CD4-positive, alpha-beta T cell treated with Interferon alpha-2 for 1 hour (primary cell): ENCODE data around the gene PATJ.
"Not testable (repeated sequence)": the region's sequence is repeated elsewhere in the genome, so short reads cannot be mapped to it uniquely, and the experiment has no call there.

Source experiments
- DNase-seq, 2 donors: peaks; one replicate each; pipeline ENCODE4 v3.0.0-alpha.2; 2020 to 2022

Gene PATJ

GRCh38 chr1:61819421-61819820 is 77.1 kb downstream of the PATJ start:
- no peak for DNase-seq

GRCh38 chr1:61825393-61825792 is 83.1 kb downstream of the PATJ start:
- no peak for DNase-seq

GRCh38 chr1:61828805-61829204 is 86.5 kb downstream of the PATJ start:
- no peak for DNase-seq

GRCh38 chr1:61836649-61837048 is 94.4 kb downstream of the PATJ start:
- DNase-seq: no peak

- DNase-seq: not testable (repeated sequence)
These were observed 95.3 kb downstream of the PATJ start for GRCh38 chr1:61837607-61838006.

GRCh38 chr1:61839679-61840078 is 97.4 kb downstream of the PATJ start:
- DNase-seq: no peak

GRCh38 chr1:61842036-61842435 is 99.8 kb downstream of the PATJ start:
- DNase-seq: no peak

GRCh38 chr1:61842863-61843514 is 100.7 kb downstream of the PATJ start:
- DNase-seq: no peak

GRCh38 chr1:61844006-61844405 is 101.7 kb downstream of the PATJ start:
- no peak for DNase-seq

GRCh38 chr1:61844664-61845063 is 102.4 kb downstream of the PATJ start:
- not testable (repeated sequence) for DNase-seq

GRCh38 chr1:61851235-61851634 is 109.0 kb downstream of the PATJ start:
- DNase-seq: no peak

- peak in 1 of 2 donors; percentile 68 for DNase-seq
These were observed 109.8 kb downstream of the PATJ start for GRCh38 chr1:61851849-61852669.

GRCh38 chr1:61852670-61853015 is 110.4 kb downstream of the PATJ start:
- DNase-seq: no peak

- no peak for DNase-seq
These were observed 111.3 kb downstream of the PATJ start for GRCh38 chr1:61853583-61853982.

GRCh38 chr1:61864489-61864888 is 122.2 kb downstream of the PATJ start:
- DNase-seq: no peak

- DNase-seq: no peak
These were observed 123.5 kb downstream of the PATJ start for GRCh38 chr1:61865646-61866220.

GRCh38 chr1:61869691-61870109 is 127.4 kb downstream of the PATJ start:
- DNase-seq: no peak

- DNase-seq: no peak
These were observed 129.9 kb downstream of the PATJ start for GRCh38 chr1:61872206-61872605.

- DNase-seq: no peak
These were observed 131.3 kb downstream of the PATJ start for GRCh38 chr1:61873581-61873980.

- no peak for DNase-seq
These were observed 131.7 kb downstream of the PATJ start for GRCh38 chr1:61873994-61874393.

- DNase-seq: no peak
These were observed 132.9 kb downstream of the PATJ start for GRCh38 chr1:61875198-61875597.

- not testable (repeated sequence) for DNase-seq
These were observed 137.7 kb downstream of the PATJ start for GRCh38 chr1:61879887-61880474.

- no peak for DNase-seq
These were observed 145.0 kb downstream of the PATJ start for GRCh38 chr1:61887076-61887867.
